GM19043 (cell line): ENCODE measurements around the gene TBC1D5.

Experiments used
- ATAC-seq: cut with Tn5 transposase; IDR thresholded peaks from one replicate; pipeline ENCODE4 v1.9.1; 2021; ENCODE audit warnings: low read depth; ENCODE audit not compliant: unreplicated experiment

TBC1D5 gene

DNA sequence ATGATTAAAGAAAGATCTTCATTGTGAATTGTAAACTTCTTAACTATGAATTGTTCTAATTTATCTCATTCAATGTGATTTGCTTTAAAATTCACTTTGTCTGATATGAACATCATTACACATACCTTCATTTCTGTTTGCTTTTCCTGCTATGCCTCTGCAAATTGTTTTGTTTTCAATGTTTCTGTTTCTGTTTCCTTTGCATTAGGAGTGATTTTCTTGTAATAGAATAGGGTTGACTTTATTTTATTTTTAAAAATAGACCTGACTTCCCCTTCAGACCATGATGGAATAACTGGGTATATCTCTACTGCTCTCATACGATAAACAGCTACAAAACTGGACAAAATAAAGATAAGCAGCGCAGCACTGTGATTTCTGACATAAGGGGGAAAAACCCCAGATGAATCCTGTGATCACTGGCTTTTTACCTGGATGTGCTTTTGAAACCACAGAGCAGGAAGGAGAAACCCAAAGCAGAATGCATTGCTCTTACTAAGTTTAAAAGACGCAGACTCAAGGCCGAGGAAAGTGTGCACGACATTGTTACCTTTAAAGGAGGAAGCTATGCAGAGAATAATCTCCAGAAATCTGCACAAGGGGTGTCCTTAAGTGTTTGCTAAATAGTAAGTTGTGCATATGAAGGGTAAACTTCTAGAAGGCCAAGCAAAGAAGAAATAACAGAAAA lies 420.2 kb downstream of the TBC1D5 start:
- ATAC-seq: no peak

DNA sequence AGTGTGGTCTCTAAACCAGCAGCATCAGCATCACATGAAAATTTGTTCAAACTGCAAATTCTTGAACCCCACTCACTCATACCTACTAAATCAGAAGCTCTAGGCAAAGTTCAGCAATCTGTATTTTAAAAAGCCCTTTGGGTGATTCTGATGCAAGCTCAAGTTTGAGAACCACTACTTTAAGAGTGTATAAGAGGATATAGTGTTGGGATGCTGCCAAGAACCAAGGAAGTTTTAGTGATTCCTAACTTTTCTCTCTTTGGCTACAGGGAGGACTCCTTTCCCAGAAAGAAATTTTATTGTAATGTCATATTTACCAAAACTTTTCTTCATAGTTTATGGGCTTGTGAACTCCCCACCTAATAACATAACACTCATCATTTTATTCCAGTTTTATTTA lies 422.2 kb downstream of the TBC1D5 start:
- ATAC-seq: no peak

DNA sequence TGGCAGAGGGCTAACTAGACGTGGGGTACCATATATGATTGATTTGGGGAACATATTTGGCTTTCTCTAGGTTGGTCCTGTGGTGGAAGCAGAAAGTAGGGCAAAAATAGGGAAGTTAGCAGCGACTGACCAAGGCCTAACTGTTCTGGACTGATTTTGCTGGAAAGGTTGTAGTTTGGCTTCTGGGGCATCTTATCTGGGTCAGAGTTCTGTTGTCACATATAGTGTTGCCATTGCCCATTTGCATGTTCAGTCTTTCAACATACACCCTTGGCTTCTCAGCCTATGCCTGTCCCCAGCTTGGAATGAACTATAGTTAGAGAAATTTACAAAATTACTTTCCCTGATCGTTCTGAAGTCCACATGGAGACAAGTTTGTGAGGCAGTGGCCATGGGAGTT lies 426.5 kb downstream of the TBC1D5 start:
- ATAC-seq: no peak

DNA sequence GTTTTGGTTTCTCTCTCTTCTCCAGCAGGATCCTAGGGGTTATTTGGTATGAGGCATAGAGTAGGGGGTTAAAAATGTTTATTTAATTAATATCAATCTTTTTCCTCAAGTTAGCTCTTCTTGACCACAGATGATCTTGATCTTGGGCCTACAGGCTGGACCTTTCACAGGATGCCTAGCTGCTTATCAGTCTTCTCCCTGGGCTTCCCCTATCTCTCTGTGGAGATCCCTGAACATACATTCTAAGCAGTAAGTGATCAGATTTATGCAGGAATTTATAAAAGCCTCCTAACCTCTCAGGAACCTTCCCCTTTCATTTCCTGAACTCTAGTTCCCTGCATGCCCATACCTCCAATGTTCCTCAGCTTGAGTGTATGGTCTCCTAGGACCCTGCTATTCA lies 428.3 kb downstream of the TBC1D5 start:
- no peak for ATAC-seq

DNA sequence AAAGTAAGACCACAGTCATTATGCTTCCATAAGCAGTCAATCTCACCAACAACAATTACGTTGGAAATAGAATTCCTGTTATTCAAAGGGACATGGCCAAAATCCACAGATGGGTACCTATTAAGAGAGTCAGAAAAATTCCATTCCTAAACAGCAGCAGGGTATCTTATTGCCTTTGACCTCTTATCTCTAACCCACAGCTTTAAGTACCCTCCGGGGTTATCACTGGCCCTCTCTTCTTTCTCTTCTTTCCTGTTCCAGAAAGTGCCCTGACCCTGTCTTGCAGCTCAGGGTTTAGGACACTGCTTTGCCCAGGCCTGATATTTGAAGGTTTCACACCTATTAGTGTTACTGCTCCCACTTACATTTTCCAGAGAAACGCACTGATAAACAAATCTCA lies 428.7 kb downstream of the TBC1D5 start:
- ATAC-seq: no peak

DNA sequence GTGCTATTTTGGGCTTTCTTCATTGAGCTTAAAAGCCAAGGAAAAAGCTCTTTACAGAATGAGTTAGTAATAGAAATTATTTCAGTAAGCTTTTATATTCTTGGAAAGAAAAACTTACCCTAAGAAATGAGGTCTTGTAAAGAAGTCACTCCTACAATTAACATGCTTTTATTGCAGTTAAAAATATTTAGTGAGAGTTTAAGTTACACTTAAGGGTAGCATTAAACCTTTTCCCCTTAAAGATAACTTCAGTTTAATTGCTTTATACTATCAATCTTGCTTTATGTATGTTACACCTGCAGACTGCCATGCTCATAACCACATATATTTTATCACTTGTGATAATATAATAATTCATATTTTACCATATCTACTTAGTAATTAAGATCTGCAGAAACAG lies 431.4 kb downstream of the TBC1D5 start:
- no peak for ATAC-seq

DNA sequence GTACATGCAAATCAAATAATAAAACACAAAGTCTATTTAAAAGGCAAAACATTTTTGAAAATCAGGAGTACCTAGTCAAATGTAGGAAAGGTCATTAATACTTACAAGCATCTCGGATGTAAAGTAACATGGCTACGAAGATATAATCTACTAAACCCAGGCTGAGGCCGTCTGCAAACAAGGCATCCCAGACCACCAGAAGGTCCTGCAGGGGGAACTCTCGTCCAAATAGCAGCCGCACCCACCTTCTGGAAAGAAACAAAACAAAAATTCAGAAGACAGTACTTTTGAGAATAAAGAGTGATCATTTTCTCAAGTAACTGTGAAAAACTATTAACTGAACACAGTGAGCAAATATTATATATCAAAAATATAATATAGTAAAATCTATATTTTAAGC lies 434.5 kb downstream of the TBC1D5 start:
- no peak for ATAC-seq

DNA sequence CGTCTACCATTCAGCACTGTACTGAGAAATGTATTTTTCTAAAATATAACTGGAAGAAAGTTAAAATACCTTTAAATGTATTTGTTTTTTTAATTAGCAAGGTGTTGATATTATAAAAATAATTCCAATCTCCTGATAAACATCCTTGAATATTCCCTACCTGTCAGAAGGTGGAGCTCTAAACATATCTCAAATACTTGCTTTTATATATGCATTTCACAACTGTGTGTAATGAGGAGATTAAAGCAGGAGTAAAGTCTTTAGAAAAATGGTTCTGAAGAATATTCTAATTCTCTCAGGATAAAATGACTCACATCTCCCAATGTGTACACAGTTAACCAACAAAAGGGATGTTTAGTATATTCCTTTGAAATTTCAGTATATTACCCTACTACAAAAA lies 434.9 kb downstream of the TBC1D5 start:
- ATAC-seq: no peak

DNA sequence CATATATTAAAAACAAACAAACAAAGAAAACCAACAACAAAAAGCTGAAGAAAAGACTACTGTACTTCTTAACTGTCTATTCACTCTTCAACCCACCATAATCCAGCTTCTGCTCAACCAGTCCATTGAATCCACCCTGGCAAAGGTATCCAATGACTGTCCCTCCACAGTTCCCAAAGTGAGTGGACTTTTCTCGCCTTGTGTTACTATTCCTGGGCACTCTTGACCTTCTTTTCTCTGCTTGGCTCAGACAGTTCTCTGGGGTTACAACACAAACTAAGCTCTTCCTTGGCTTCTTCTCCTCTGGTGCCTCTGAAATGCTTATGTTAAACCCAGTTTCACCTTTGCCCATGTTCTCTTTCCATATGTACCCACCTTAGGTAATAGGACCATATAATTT lies 437.5 kb downstream of the TBC1D5 start:
- no peak for ATAC-seq

DNA sequence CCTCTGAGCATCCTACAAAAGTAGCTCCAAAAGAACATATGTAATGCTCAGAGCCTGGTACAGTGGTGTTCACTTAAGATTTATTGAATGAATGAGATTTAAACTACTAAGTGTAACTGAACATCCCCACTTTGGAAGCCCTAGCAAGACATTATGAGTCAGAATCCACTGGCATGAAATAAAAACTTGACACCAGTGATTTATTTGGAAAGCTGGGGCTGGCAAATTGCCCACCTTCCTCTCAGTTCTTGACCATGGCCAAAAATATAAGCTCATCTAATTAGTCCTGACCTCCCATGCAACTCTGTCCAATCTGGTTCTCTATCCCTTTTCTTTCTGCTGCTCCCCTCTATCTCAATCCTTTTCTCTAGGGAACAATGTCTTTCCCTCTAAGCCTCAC lies 439.7 kb downstream of the TBC1D5 start:
- ATAC-seq: no peak

DNA sequence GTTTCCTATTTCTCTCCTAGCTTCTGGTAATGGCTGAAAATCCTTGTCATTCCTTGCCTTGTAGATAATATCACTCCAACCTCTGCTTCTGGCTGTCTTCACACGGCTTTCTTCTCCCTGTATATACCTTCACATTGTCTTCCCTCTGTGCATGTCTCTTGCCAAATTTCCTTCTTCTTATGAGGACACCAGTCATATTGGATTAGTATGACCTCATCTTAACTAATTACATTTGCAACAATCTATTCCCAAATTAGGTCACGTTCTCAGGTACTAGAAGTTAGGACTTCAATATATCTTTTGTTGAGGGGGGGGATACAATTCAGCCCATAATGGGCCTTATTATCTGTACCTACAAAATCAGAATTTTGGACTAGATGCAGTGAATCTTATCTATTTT lies 440.3 kb downstream of the TBC1D5 start:
- ATAC-seq: no peak

DNA sequence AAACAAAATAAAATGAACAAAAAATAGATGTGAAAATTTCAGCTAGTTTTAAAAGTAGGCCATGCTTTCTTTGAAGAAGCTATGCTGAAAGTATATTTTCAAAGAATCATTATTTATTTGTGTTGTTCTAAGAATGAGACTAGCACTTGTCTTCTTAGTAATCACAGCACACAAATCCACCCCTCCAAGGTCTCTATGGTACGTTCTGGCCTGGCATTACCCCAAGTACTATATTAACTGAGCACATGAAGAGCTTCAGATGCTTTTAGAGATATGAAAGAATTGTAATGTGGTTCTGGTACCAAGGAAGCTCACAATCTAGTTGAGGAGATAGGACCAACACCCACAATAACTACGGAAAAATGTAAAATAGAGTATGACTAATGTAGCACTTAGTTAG lies 441.2 kb downstream of the TBC1D5 start:
- ATAC-seq: no peak

DNA sequence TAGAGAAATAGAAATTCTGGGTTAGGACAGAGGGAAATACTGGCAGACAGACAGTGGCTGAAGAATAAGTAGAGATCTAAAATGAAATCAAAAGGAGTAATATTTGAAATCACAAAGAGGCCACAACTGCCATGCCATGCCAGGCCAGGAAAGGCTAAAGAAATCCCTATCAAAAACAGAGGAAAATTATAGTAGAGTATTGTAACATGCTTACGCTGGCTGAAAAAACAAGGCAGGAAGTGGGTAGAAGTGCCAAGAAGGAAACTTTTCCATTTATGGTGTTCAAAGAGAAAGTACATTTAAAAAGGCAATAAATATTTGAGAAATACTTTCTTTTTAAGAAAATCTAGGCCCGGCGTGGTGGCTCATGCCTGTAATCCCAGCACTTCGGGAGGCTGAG lies 442.0 kb downstream of the TBC1D5 start:
- ATAC-seq: no peak

DNA sequence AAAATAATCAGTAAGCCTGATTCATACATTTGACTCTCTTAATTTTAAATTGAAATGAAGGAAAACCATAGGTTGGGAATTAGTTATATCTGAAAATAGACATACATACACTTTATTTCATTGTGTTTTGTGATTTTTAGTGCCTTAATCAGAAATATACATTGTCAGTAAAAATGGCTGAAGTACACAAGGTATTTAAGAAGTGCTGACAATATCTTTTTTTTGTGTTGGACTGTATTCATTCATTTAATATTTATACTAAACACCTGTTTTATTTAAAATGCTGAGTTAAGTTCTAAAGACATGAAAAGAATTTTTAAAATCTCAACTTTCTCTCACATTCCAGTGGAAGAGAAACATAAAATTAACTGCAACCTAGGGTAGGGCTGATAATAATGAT lies 444.4 kb downstream of the TBC1D5 start:
- ATAC-seq: no peak

DNA sequence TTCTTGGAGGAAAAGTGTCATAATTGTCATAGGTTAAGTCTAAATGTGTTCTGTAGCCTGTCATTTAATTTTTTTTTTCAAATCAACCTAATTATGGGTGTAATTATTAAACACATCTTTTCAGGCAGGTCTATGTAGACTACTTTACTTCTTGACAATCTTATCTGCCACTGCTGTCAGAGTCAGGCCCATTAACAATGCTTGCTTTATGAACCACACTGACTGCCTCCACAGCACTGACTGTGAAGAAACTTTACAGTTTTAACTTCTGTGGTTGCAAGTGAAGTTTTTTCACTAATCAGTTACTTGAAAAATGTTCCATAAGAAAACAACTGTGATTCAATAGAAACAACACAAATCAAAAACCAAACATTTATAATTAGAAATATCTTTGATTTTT lies 449.9 kb downstream of the TBC1D5 start:
- no peak for ATAC-seq

DNA sequence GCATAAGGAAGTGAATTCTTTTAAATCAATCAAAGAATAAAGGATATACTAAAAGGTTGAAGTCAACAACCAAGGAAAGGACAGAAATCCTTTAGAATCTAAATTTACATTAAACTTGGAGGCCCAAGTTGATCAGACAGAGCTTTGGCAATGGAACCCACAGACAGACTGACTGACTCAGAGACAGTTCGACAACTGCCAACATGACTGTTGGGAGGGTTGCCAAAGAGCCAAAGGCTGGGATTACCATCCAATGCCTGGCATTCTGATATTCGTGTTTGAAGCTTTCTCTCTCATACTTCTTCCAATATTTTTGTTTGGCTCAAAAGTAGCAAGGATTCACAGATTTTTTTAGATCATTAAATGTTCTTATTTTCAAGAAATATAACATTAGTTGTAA lies 451.5 kb downstream of the TBC1D5 start:
- no peak for ATAC-seq

DNA sequence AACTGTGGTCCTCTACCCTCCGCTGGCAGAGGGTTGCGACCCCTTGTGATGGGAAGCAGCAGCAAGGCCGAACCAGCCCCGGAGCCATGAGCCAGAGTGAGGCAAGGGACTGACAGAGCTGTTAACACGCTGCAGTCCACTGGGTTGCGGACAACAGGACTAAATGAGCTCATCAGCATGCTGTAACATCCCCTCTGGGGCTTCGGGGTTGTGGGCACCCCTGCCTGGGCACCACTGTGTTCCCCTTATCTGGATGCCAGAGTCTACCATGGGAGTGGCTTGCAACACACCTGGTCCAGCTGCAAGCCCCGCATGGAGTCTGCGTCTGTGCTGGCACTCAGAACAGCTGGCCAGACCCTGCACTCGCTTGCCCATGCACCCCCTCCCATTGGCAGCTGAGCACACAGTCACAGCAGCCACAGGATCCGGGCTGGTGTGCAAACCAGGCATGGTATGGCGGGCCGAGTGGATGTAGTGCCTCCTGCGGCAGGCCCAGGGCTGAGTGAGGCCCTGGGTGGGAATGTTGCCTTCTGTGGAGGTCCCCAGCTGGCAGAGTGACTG lies 453.5 kb downstream of the TBC1D5 start:
- no peak for ATAC-seq

DNA sequence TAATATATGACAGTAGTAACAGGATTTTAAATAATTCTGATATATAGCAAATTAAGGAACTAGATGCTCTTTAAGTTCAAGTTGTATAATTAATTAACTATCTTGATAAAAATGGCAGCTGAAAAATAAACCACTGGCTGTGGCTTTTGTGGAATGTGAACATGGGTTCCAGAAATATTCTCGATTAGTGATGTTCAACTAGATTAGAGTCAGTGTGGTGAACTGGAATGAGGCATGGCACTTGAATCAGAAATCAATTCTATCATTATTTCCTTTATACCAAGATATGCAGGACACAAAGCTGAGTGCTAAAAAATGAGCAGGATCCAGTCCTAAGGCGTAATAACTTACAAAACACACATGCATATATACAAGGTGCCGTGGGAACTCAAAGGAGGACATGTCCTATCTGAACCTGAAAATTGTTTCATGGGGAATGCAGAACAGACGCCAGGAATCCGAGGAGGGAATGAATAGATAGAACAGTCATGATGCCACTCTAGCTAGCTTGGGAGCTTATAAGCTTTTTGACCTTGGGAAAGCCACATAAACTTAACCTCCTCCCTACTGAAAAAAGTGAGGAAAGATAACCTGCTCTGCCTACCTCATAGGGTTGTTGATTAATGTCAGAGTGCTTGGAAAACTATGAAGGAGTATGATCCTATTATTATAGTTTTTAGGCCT lies 455.3 kb downstream of the TBC1D5 start:
- no peak for ATAC-seq

DNA sequence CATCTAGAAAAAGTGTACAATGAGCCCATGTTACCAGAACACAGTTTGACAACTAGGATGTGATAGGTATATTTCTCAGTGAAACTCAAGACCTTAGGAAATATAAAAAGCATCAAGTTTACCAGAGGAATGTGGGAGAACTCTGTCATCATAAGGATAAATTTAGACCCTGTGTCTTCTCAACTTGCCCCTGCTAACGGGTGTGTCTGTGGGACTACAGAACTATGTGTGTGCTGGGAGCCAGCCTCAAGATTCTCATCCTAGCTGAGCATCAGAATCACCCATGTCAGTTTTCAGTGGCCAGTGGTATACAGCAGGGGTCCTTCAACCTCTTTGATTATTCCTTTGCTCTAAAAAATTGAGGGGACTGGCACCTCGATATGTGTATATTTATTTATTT lies 464.4 kb downstream of the TBC1D5 start:
- ATAC-seq: no peak

DNA sequence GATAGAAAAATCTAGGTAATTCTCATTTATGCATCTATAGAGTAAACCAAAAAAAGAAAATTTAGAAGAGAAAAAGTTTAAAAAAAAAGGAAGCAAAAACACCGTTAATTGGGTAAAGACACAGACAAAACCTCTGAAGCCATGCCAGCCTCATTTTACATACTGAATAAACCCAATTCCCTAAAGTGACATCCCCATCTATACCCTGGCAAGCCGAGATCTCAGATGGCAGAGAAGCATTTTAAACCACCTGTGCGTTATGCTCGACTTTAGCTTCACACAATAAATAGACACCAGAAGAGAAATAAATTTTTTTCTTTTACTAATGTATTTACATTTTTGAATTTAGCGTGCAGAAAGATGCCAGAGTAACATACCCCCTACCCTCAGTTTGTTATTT lies 475.6 kb downstream of the TBC1D5 start:
- no peak for ATAC-seq

DNA sequence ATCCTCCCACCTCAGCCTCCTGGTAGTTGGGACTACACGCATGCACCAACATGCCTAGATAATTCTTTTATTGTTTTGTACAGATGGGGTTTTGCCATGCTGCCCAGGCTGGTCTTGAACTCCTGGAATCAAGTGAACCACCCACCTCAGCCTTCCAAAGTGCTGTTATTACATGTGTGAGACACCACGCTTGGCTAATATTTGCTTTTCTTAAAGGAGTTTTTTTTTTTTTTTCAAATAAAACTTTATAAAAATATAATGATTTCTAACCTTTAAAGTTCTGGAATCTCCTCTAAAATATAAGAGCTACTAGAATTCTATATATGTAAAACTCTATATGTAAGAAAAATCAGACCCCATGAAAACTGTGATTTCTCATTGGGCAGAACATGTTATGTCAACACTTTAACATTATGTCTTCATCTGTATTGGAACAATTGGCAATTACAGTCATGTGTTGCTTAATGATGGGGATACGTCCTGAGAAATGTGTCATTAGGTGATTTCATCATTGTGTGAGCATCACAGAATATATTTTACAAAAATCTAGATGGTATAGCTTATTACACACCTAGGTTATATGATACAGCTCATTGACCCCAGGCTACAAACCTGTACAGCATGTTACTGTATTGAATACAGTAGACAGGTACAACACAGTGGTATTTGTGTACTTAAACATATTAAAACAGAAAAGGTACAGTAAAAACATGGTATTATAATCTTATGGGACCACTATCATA lies 480.6 kb downstream of the TBC1D5 start:
- no peak for ATAC-seq

DNA sequence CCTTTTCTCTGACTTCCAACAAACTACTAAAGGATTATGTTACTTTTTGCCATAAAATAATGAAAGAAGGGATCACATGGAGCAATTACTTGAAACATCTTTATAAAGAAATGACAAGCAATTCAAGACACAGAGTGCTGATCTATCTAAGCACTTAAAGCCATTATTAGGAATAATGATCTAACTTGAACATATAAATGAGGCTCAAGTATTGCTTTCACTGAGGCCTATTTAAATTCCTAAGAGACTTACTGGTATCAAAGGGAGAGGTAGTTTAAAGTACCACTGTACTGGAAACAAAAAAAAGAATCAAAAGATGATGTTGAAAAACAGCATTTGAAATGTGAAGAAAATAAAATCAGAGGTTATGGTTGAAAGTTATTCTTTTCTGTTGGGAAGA lies 482.2 kb downstream of the TBC1D5 start:
- no peak for ATAC-seq
